GM12878 (cell line): Measurements from ENCODE around the gene CAMKMT.

ENCODE experiments used
- BACH1 ChIP-seq: fragments of 450-650 bp; IDR thresholded peaks from 2 replicates; pipeline ENCODE4 v1.6.1; 2017; ENCODE audit warnings: mild to moderate bottlenecking, borderline replicate concordance
- CHD4 ChIP-seq: fragments of 200-600 bp; sonication (generic); IDR thresholded peaks from 2 replicates; pipeline ENCODE4 v1.6.1; 2016; ENCODE audit warnings: mild to moderate bottlenecking
- MTA2 ChIP-seq: fragments of 450-650 bp; IDR thresholded peaks from 2 replicates; pipeline ENCODE4 v1.6.1; 2016; ENCODE audit warnings: low read depth, mild to moderate bottlenecking, moderate library complexity
- POLR2AphosphoS5 ChIP-seq: IDR thresholded peaks from 2 replicates; pipeline ENCODE4 v1.6.1; 2011; ENCODE audit warnings: mild to moderate bottlenecking, low read length, inconsistent platforms
- SMARCA5 ChIP-seq: fragments of 450-650 bp; IDR thresholded peaks from 2 replicates; pipeline ENCODE4 v1.6.1; 2017; ENCODE audit warnings: mild to moderate bottlenecking
- ZNF24 ChIP-seq: fragments of 450-650 bp; IDR thresholded peaks from 2 replicates; pipeline ENCODE4 v1.6.1; 2017; ENCODE audit warnings: antibody characterized with exemption, mild to moderate bottlenecking
- TF ChIP-seq, protein P1 (sequence below), 3 experiments: IDR thresholded peaks in 2 of 3; conservative IDR thresholded peaks in 1 of 3; 2 replicates each; pipeline ENCODE4 v1.5.1; 2011; ENCODE audit warnings: low read depth in 3 of 3, low read length in 3 of 3, mild to moderate bottlenecking in 3 of 3, control low read depth in 2 of 3, moderate library complexity in 2 of 3, inconsistent platforms in 1 of 3, mixed read lengths in 1 of 3; ENCODE audit not compliant: control insufficient read depth in 2 of 3, insufficient read depth in 1 of 3; ENCODE audit errors: extremely low read depth in 1 of 3

- TF ChIP-seq, protein P1, sequence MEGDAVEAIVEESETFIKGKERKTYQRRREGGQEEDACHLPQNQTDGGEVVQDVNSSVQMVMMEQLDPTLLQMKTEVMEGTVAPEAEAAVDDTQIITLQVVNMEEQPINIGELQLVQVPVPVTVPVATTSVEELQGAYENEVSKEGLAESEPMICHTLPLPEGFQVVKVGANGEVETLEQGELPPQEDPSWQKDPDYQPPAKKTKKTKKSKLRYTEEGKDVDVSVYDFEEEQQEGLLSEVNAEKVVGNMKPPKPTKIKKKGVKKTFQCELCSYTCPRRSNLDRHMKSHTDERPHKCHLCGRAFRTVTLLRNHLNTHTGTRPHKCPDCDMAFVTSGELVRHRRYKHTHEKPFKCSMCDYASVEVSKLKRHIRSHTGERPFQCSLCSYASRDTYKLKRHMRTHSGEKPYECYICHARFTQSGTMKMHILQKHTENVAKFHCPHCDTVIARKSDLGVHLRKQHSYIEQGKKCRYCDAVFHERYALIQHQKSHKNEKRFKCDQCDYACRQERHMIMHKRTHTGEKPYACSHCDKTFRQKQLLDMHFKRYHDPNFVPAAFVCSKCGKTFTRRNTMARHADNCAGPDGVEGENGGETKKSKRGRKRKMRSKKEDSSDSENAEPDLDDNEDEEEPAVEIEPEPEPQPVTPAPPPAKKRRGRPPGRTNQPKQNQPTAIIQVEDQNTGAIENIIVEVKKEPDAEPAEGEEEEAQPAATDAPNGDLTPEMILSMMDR (IDR thresholded peaks at IDR 0.05 in 2 of 3, conservative IDR thresholded peaks at IDR 0.05 in 1 of 3; ENCODE audit: control insufficient read depth in 2 of 3, extremely low read depth in 1 of 3, insufficient read depth in 1 of 3, low read depth in 3 of 3, low read length in 3 of 3) = no peak
- TF ChIP-seq CHD4 = no peak
- no peak for TF ChIP-seq MTA2
- no peak for TF ChIP-seq BACH1
- no peak for TF ChIP-seq POLR2AphosphoS5
- no peak for TF ChIP-seq ZNF24
- no peak for TF ChIP-seq SMARCA5
These were observed 413.2 kb downstream of the CAMKMT start for GRCh38 chr2:44774826-44775492.
